K562 (cell line): ENCODE results near the gene LHPP. TPM values are rescaled to one million over a fixed set of nuclear protein-coding genes. Genes with fewer than 3 reads are reported as not detected.
A peak's percentile ranks its signal among the peaks of the same experiment; 100 is the strongest.

Experiments used
- CREB3L1 ChIP-seq: fragments of 450-650 bp; IDR thresholded peaks from 2 replicates; pipeline ENCODE4 v1.6.1; 2014; ENCODE audit warnings: low read depth, mild to moderate bottlenecking, moderate library complexity, borderline replicate concordance
- E2F1 ChIP-seq: sonication (generic); formaldehyde crosslinking; IDR thresholded peaks from 2 replicates; pipeline ENCODE4 v1.8.1; 2023; ENCODE audit warnings: mild to moderate bottlenecking, missing genetic modification reagents, moderate library complexity
- E2F5 ChIP-seq: sonication (generic); formaldehyde crosslinking; IDR thresholded peaks from 2 replicates; pipeline ENCODE4 v1.8.0; 2022; ENCODE audit warnings: mild to moderate bottlenecking, missing genetic modification reagents
- HDAC3 ChIP-seq: fragments of 450-650 bp; IDR thresholded peaks from 2 replicates; pipeline ENCODE4 v1.6.1; 2018; ENCODE audit warnings: borderline replicate concordance, mild to moderate bottlenecking, moderate library complexity; ENCODE audit not compliant: partially characterized antibody
- NUFIP1 ChIP-seq: fragments of 450-650 bp; IDR thresholded peaks from 2 replicates; pipeline ENCODE4 v1.6.1; 2018; ENCODE audit not compliant: partially characterized antibody
- POLR3A ChIP-seq: IDR thresholded peaks from 2 replicates; pipeline ENCODE4 v1.6.1; 2011; ENCODE audit warnings: borderline replicate concordance, mild to moderate bottlenecking, moderate library complexity; ENCODE audit not compliant: insufficient read length, insufficient read depth; ENCODE audit errors: extremely low read depth
- RAD51 ChIP-seq: fragments of 450-650 bp; IDR thresholded peaks from 2 replicates; pipeline ENCODE4 v1.7.1; 2016; ENCODE audit warnings: low read depth, mild to moderate bottlenecking, borderline replicate concordance
- RB1 ChIP-seq: fragments of 450-650 bp; IDR thresholded peaks from 2 replicates; pipeline ENCODE4 v1.6.1; 2017; ENCODE audit warnings: low read depth, mild to moderate bottlenecking
- RREB1 ChIP-seq: fragments of 250-450 bp; sonication (Bioruptor Pico); IDR thresholded peaks from 2 replicates; pipeline ENCODE4 v1.4.0; 2020
- SMARCE1 ChIP-seq: fragments of 450-650 bp; IDR thresholded peaks from 2 replicates; pipeline ENCODE4 v1.7.1; 2016; ENCODE audit warnings: mild to moderate bottlenecking
- TCF7 ChIP-seq: sonication (generic); IDR thresholded peaks from 2 replicates; pipeline ENCODE4 v1.6.1; 2016; ENCODE audit warnings: antibody characterized with exemption, borderline replicate concordance
- ZNF140 ChIP-seq: fragments of 250-450 bp; sonication (Bioruptor Pico); IDR thresholded peaks from 2 replicates; pipeline ENCODE4 v1.8.0; 2021; ENCODE audit warnings: moderate library complexity, mild to moderate bottlenecking, inconsistent platforms
- ZNF518B ChIP-seq: fragments of 250-450 bp; sonication (Bioruptor Pico); IDR thresholded peaks from 2 replicates; pipeline ENCODE4 v1.5.0; 2021; ENCODE audit warnings: mild to moderate bottlenecking, moderate library complexity
- polyA plus RNA-seq, 8 experiments: library from polyadenylated mRNA; depleted of rRNA in 4 of 8; stranded (reverse) in 5 of 8; unstranded in 3 of 8; fragments of >200 nt; fragmentation: Nextera tagmentation in 2 of 8; fragmentation: Illumina TruSeq in 1 of 8; extraction: Ambion mirVana in 2 of 8; extraction: Trizol in 1 of 8; gene quantifications; 2 replicates each; pipeline versions ENCODE4 v1.2.1 to v1.2.3, GENCODE V29; 2011 to 2014; ENCODE audit warnings: inconsistent platforms in 1 of 8, missing spikeins in 1 of 8
- total RNA-seq, 7 experiments: library from RNA; depleted of rRNA in 6 of 7; stranded (reverse); fragments of >200 nt in 6 of 7; fragmentation: Illumina TruSeq in 2 of 7; extraction: Trizol in 2 of 7; gene quantifications; 2 replicates each; pipeline versions ENCODE4 v1.2.1 to v1.2.3, GENCODE V29; 2011 to 2021; ENCODE audit warnings: low replicate concordance in 1 of 7

The LHPP gene
- total and polyA plus RNA-seq, 9 of the 15 experiments (the other 6 are each of a cell fraction or from before 2014, with no cell fraction given) = 0.34 to 7.4 (median 3.0) TPM

GRCh38 chr10:124418726-124419501, 42.7 kb upstream of the LHPP start, which contains the start of gene OAT (continued):
- TF ChIP-seq HDAC3 (no peak), RREB1 (CRISPR knock-in tag) (no peak), CREB3L1 (no peak), E2F5 (no peak), ZNF140 (no peak), RAD51 (no peak), POLR3A (no peak), E2F1 (CRISPR knock-in tag) (no peak), RB1 (0 out of 2 replicates have a peak, but pooled peaks have one; percentile 28), NUFIP1 (no peak), ZNF518B (CRISPR knock-in tag) (no peak), SMARCE1 (no peak), TCF7 (no peak)
